Neural progenitor cell (in vitro differentiated cells): Measurements from ENCODE around the gene SUGP1. TPM values are rescaled to one million over a fixed set of nuclear protein-coding genes. Genes with fewer than 3 reads are reported as not detected.

Experiments used
- DNase-seq: peaks from one replicate; pipeline ENCODE4 v3.0.0-alpha.2; 2016; ENCODE audit warnings: low spot score
- H2AFZ ChIP-seq: fragments of 200-600 bp; sonication (generic); replicated peaks from 2 replicates; pipeline ENCODE4 v1.6.1; 2016; ENCODE audit warnings: antibody characterized with exemption
- H3F3A ChIP-seq: fragments of 200-600 bp; sonication (generic); 2 replicates; pipeline ENCODE4 v1.6.1; 2016; ENCODE audit warnings: antibody characterized with exemption, low read depth
- H3K27ac ChIP-seq: fragments of 200-600 bp; sonication (generic); 2 replicates; pipeline ENCODE4 v1.5.1; 2016; ENCODE audit warnings: mild to moderate bottlenecking
- H3K27me3 ChIP-seq: fragments of 200-600 bp; sonication (generic); 2 replicates; pipeline ENCODE4 v1.6.1; 2016; ENCODE audit warnings: mild to moderate bottlenecking, moderate library complexity
- H3K36me3 ChIP-seq: fragments of 200-600 bp; sonication (generic); 2 replicates; pipeline ENCODE4 v1.5.1; 2016
- H3K4me1 ChIP-seq: fragments of 200-600 bp; sonication (generic); 2 replicates; pipeline ENCODE4 v1.6.1; 2016; ENCODE audit warnings: mixed run types
- H3K4me2 ChIP-seq: fragments of 200-600 bp; sonication (generic); 2 replicates; pipeline ENCODE4 v1.6.1; 2016
- H3K4me3 ChIP-seq: fragments of 200-600 bp; sonication (generic); 2 replicates; pipeline ENCODE4 v1.5.1; 2016
- H3K79me2 ChIP-seq: fragments of 200-600 bp; sonication (generic); 2 replicates; pipeline ENCODE4 v1.6.1; 2016; ENCODE audit warnings: low read depth
- H3K9ac ChIP-seq: fragments of 200-600 bp; sonication (generic); 2 replicates; pipeline ENCODE4 v1.6.1; 2016
- H3K9me3 ChIP-seq: fragments of 200-600 bp; sonication (generic); 2 replicates; pipeline ENCODE4 v1.5.1; 2016; ENCODE audit warnings: low read depth
- H4K20me1 ChIP-seq: fragments of 200-600 bp; sonication (generic); 2 replicates; pipeline ENCODE4 v1.6.1; 2016; ENCODE audit warnings: low read depth
- H3K27ac Mint-ChIP-seq: 3 replicates; pipeline ENCODE4 v1.8.0; 2021; ENCODE audit warnings: mixed read lengths
- H3K27me3 Mint-ChIP-seq: 2 replicates; pipeline ENCODE4 v1.8.0; 2022; ENCODE audit warnings: low read depth, mild to moderate bottlenecking, inconsistent platforms, moderate library complexity, mixed read lengths; ENCODE audit not compliant: insufficient read depth
- H3K36me3 Mint-ChIP-seq: 3 replicates; pipeline ENCODE4 v1.8.0; 2021; ENCODE audit warnings: mixed read lengths
- H3K4me1 Mint-ChIP-seq: 3 replicates; pipeline ENCODE4 v1.8.0; 2021; ENCODE audit warnings: mixed read lengths
- H3K4me3 Mint-ChIP-seq: 3 replicates; pipeline ENCODE4 v1.8.0; 2021; ENCODE audit warnings: mild to moderate bottlenecking, moderate library complexity, mixed read lengths
- H3K9me3 Mint-ChIP-seq: 3 replicates; pipeline ENCODE4 v1.8.0; 2020; ENCODE audit warnings: mixed read lengths
- EZH2 ChIP-seq: fragments of 200-600 bp; sonication (generic); IDR thresholded peaks from 2 replicates; pipeline ENCODE4 v1.6.1; 2017; ENCODE audit warnings: antibody characterized with exemption, mild to moderate bottlenecking, moderate library complexity
- EZH2phosphoT487 ChIP-seq: fragments of 200-600 bp; sonication (generic); IDR thresholded peaks from 2 replicates; pipeline ENCODE4 v1.6.1; 2017; ENCODE audit warnings: antibody characterized with exemption
- total RNA-seq: library from RNA; depleted of rRNA; stranded (reverse); fragments of >200 nt; gene quantifications from 2 replicates; pipeline ENCODE4 v1.2.3, GENCODE V29; 2015; ENCODE audit warnings: low replicate concordance
- TF ChIP-seq, protein P1 (sequence below): fragments of 200-600 bp; sonication (generic); IDR thresholded peaks from 2 replicates; pipeline ENCODE4 v1.5.1; 2017; ENCODE audit warnings: antibody characterized with exemption, mild to moderate bottlenecking

SUGP1 gene
- total RNA-seq, 1 donor from 2014 or later, result 46.1 TPM

GRCh38 chr19:19362075-19362474, 41.8 kb upstream of the SUGP1 start:
- Mint-ChIP-seq H3K36me3 (peaks cover 6% of the 10 kb centered on the region), H3K9me3 (no peaks in the 10 kb centered on the region), H3K4me3 (peak overlapping the region; percentile 24), H3K27ac (no peak overlapping the region), H3K27me3 (peaks cover 2% of the 10 kb centered on the region), H3K4me1 (peaks cover 10% of the 10 kb centered on the region)
- no peak for DNase-seq
- Histone ChIP-seq H3K79me2 (no peaks in the 10 kb centered on the region), H2AFZ (no peak overlapping the region), H3K9ac (no peak overlapping the region), H3K4me2 (no peak overlapping the region), H4K20me1 (no peaks in the 10 kb centered on the region), H3K4me3 (no peak overlapping the region), H3K4me1 (no peaks in the 10 kb centered on the region), H3F3A (peaks cover 17% of the 10 kb centered on the region), H3K9me3 (no peaks in the 10 kb centered on the region), H3K36me3 (no peaks in the 10 kb centered on the region), H3K27ac (no peak overlapping the region), H3K27me3 (no peaks in the 10 kb centered on the region)
- no peak for TF ChIP-seq EZH2phosphoT487
- no peak for TF ChIP-seq EZH2
- TF ChIP-seq, protein P1, sequence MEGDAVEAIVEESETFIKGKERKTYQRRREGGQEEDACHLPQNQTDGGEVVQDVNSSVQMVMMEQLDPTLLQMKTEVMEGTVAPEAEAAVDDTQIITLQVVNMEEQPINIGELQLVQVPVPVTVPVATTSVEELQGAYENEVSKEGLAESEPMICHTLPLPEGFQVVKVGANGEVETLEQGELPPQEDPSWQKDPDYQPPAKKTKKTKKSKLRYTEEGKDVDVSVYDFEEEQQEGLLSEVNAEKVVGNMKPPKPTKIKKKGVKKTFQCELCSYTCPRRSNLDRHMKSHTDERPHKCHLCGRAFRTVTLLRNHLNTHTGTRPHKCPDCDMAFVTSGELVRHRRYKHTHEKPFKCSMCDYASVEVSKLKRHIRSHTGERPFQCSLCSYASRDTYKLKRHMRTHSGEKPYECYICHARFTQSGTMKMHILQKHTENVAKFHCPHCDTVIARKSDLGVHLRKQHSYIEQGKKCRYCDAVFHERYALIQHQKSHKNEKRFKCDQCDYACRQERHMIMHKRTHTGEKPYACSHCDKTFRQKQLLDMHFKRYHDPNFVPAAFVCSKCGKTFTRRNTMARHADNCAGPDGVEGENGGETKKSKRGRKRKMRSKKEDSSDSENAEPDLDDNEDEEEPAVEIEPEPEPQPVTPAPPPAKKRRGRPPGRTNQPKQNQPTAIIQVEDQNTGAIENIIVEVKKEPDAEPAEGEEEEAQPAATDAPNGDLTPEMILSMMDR, result no peak

DNA sequence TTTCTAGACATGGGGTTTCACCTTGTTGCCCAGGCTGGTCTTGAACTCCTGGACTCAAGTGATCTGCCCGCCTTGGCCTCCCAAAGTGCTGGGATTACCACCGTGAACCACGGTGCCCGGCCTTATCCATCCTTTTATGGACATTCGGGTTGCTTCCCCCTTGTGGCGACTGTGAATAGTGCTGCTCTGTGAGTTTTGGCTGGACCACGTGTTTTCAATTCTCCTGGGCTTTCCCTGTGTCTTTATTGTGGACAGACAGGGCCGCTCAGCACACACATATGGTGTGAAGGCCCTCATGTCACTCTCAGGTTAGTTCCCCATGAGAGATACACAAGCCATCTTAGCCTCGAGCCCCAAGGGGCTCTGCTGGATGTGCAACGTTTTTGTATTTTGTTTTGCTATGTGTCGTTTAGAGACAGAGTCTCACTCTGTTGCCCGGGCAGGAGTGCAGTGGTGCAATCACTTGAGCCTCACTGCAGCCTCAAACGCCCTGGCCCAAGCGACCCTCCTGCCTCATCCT, 40.8 kb upstream of the SUGP1 start:
- H2AFZ ChIP-seq, result peak overlapping the region; percentile 72
- no peak overlapping the region for H3K27ac ChIP-seq
- Mint-ChIP-seq H3K4me3 (no peak overlapping the region), H3K27me3 (no peaks in the 10 kb centered on the region), H3K27ac (no peak overlapping the region), H3K36me3 (peaks cover 6% of the 10 kb centered on the region), H3K9me3 (no peaks in the 10 kb centered on the region), H3K4me1 (peaks cover 6% of the 10 kb centered on the region)
- no peak overlapping the region for H3K9ac ChIP-seq
- TF ChIP-seq, protein P1, result peak; percentile 79
- TF ChIP-seq EZH2phosphoT487, result no peak
- no peaks in the 10 kb centered on the region for H4K20me1 ChIP-seq
- H3K79me2 ChIP-seq, result no peaks in the 10 kb centered on the region
- H3K4me3 ChIP-seq, result no peak overlapping the region
- H3K9me3 ChIP-seq, result no peaks in the 10 kb centered on the region
- H3K36me3 ChIP-seq, result no peaks in the 10 kb centered on the region
- no peaks in the 10 kb centered on the region for H3K27me3 ChIP-seq
- H3K4me1 ChIP-seq, result no peaks in the 10 kb centered on the region
- DNase-seq, result peak; percentile 85
- H3K4me2 ChIP-seq, result no peak overlapping the region
- H3F3A ChIP-seq, result peaks cover 17% of the 10 kb centered on the region

- H3K27ac ChIP-seq, result no peak overlapping the region
- H3K9me3 ChIP-seq, result no peaks in the 10 kb centered on the region
- H3K9ac ChIP-seq, result no peak overlapping the region
- H3K4me3 ChIP-seq, result no peak overlapping the region
- no peaks in the 10 kb centered on the region for H4K20me1 ChIP-seq
- no peak for DNase-seq
- H3K27ac Mint-ChIP-seq, result no peak overlapping the region
- no peak overlapping the region for H3K4me3 Mint-ChIP-seq
- no peaks in the 10 kb centered on the region for H3K36me3 ChIP-seq
- H3K9me3 Mint-ChIP-seq, result no peaks in the 10 kb centered on the region
- no peaks in the 10 kb centered on the region for H3K79me2 ChIP-seq
- peaks cover 6% of the 10 kb centered on the region for H3K4me1 Mint-ChIP-seq
- no peaks in the 10 kb centered on the region for H3K4me1 ChIP-seq
- peaks cover 9% of the 10 kb centered on the region for H3K36me3 Mint-ChIP-seq
- peaks cover 3% of the 10 kb centered on the region for H3K27me3 Mint-ChIP-seq
- H3K4me2 ChIP-seq, result no peak overlapping the region
- peaks cover 17% of the 10 kb centered on the region for H3F3A ChIP-seq
- TF ChIP-seq EZH2 (no peak), EZH2phosphoT487 (no peak)
- TF ChIP-seq, protein P1, result no peak
- no peak overlapping the region for H2AFZ ChIP-seq
- H3K27me3 ChIP-seq, result no peaks in the 10 kb centered on the region
Measured at GRCh38 chr19:19356901-19357566, 36.7 kb upstream of the SUGP1 start.
